Measurements from ENCODE around the gene CLK2. TPM values are rescaled to one million over a fixed set of nuclear protein-coding genes. Genes with fewer than 3 reads are reported as not detected.

Gene CLK2
- total RNA-seq, 2 donors from 2014 or later, result 69.8 to 82.3 TPM

DNA sequence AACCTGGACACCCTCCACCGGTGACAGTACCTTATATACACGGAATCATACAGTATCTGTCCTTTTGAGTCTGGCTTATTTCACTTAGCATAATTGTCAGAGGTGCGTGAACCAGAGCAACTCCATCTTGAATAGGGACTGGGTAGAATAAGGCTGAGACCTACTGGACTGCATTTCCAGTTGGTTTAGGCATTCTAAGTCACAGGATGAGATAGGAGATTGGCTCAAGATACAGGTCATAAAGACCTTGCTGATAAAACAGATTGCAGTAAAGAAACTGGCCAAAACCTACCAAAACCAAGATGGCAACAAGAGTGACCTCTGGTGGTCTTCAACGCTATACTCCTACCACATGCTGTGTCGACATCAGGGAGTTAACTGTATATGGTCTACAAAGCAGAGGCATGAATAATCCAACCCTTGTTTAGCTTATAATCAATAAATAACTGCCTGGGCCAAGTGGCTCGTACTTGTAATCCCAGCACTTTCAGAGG is 34.0 kb upstream of the CLK2 start:
- H3K9ac ChIP-seq (ENCODE audit: extremely low read depth, low read length, poor library complexity, severe bottlenecking), result no peak overlapping the region
- 76 to 93% methylated on average over 4 to 6 of the region's 6 CpGs for WGBS, 2 experiments (ENCODE audit: insufficient coverage in 1 of 2, insufficient read length in 1 of 2)
- Mint-ChIP-seq H3K9me3 (no peaks in the 10 kb centered on the region), H3K4me3 (no peak overlapping the region), H3K27ac (peak overlapping the region; percentile 38), H3K27me3 (ENCODE audit: insufficient read depth) (peaks cover 2% of the 10 kb centered on the region), H3K36me3 (ENCODE audit: low read depth) (peaks cover 21% of the 10 kb centered on the region), H3K4me1 (peaks cover 6% of the 10 kb centered on the region)
- no peak overlapping the region for H3K27ac ChIP-seq (ENCODE audit: low read depth, low read length)
- H3K4me3 ChIP-seq (ENCODE audit: low read length), result no peak overlapping the region
- peak; percentile 81 for DNase-seq
- no peaks in the 10 kb centered on the region for H3K27me3 ChIP-seq (ENCODE audit: control insufficient read depth, insufficient read depth, low read length, poor library complexity, severe bottlenecking)
- peaks cover 4% of the 10 kb centered on the region for H3K4me1 ChIP-seq (ENCODE audit: control insufficient read depth, insufficient read depth, low read length)
- H3K36me3 ChIP-seq (ENCODE audit: control insufficient read depth, insufficient read depth, low read length), result peaks cover 12% of the 10 kb centered on the region
- TF ChIP-seq, protein P1, sequence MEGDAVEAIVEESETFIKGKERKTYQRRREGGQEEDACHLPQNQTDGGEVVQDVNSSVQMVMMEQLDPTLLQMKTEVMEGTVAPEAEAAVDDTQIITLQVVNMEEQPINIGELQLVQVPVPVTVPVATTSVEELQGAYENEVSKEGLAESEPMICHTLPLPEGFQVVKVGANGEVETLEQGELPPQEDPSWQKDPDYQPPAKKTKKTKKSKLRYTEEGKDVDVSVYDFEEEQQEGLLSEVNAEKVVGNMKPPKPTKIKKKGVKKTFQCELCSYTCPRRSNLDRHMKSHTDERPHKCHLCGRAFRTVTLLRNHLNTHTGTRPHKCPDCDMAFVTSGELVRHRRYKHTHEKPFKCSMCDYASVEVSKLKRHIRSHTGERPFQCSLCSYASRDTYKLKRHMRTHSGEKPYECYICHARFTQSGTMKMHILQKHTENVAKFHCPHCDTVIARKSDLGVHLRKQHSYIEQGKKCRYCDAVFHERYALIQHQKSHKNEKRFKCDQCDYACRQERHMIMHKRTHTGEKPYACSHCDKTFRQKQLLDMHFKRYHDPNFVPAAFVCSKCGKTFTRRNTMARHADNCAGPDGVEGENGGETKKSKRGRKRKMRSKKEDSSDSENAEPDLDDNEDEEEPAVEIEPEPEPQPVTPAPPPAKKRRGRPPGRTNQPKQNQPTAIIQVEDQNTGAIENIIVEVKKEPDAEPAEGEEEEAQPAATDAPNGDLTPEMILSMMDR (conservative IDR thresholded peaks at IDR 0.05), result peak; percentile 77
- H3K9me3 ChIP-seq (ENCODE audit: control insufficient read depth, low read length), result no peaks in the 10 kb centered on the region

DNA sequence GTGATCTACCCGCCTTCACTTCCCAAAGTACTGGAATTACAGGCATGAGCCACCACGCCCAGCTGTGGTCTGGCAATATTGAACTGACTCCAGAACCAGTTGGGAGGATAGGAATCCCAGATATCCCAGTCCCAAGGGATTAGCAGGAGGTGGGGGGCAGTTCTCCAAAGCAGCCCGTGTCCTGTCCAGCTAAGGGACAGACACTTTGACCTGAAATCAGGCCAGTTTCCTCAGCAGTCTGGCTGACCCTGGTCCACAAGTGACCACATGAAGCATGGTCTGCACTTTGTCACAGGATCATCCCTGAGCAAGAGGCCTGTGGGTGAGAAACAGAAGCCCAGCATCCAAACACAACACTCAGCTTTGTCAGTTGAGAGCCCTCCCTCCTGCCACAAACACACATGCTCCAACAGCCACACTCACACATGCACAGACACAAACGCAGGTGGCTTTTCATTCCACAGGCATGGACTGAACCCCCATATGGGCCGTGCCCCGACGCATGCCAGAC is 32.6 kb upstream of the CLK2 start:
- H3K27me3 Mint-ChIP-seq (ENCODE audit: insufficient read depth), result peaks cover 2% of the 10 kb centered on the region
- H3K27ac Mint-ChIP-seq, result no peak overlapping the region
- no peaks in the 10 kb centered on the region for H3K27me3 ChIP-seq (ENCODE audit: control insufficient read depth, insufficient read depth, low read length, poor library complexity, severe bottlenecking)
- H3K36me3 Mint-ChIP-seq (ENCODE audit: low read depth), result peaks cover 10% of the 10 kb centered on the region
- peaks cover 4% of the 10 kb centered on the region for H3K4me1 ChIP-seq (ENCODE audit: control insufficient read depth, insufficient read depth, low read length)
- WGBS, 2 experiments (ENCODE audit: insufficient coverage in 1 of 2, insufficient read length in 1 of 2), result 91 to 93% methylated on average over 7 of the region's 7 CpGs
- DNase-seq, result peak; percentile 46
- H3K4me3 ChIP-seq (ENCODE audit: low read length), result no peak overlapping the region
- H3K4me1 Mint-ChIP-seq, result peaks cover 10% of the 10 kb centered on the region
- peaks cover 5% of the 10 kb centered on the region for H3K36me3 ChIP-seq (ENCODE audit: control insufficient read depth, insufficient read depth, low read length)
- H3K9me3 Mint-ChIP-seq, result no peaks in the 10 kb centered on the region
- H3K27ac ChIP-seq (ENCODE audit: low read depth, low read length), result no peak overlapping the region
- TF ChIP-seq, protein P1 (conservative IDR thresholded peaks at IDR 0.05), result no peak
- H3K9me3 ChIP-seq (ENCODE audit: control insufficient read depth, low read length), result no peaks in the 10 kb centered on the region
- H3K9ac ChIP-seq (ENCODE audit: extremely low read depth, low read length, poor library complexity, severe bottlenecking), result no peak overlapping the region
- H3K4me3 Mint-ChIP-seq, result no peak overlapping the region

DNA sequence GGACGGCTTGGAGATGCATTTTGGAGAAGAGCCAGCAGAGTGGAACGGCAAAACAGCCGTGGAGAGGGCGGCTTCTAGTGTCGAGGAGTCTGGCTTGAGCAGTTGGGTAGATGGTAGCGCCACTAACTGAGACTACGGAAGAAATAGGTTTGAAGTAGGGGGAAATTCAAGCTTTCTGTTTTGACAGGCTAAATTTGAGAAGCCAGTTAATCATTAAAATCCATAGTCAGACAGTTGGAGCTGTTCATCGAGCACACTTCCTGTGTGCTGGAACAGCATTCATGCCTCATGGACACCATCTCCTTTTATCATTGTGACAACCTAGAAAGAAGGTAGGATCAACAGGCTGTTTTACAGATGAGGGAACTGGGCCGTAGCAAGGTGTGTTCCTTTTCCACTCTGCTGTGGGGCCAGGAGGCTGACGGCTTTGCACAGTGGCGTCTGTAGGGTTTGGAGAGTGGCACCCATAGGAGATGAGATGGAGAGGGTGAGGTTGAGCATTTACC is 31.3 kb upstream of the CLK2 start:
- Histone ChIP-seq H3K27ac (ENCODE audit: low read depth, low read length) (no peak overlapping the region), H3K27me3 (ENCODE audit: control insufficient read depth, insufficient read depth, low read length, poor library complexity, severe bottlenecking) (no peaks in the 10 kb centered on the region), H3K4me1 (ENCODE audit: control insufficient read depth, insufficient read depth, low read length) (peaks cover 2% of the 10 kb centered on the region), H3K9me3 (ENCODE audit: control insufficient read depth, low read length) (no peaks in the 10 kb centered on the region), H3K9ac (ENCODE audit: extremely low read depth, low read length, poor library complexity, severe bottlenecking) (no peak overlapping the region), H3K36me3 (ENCODE audit: control insufficient read depth, insufficient read depth, low read length) (no peaks in the 10 kb centered on the region), H3K4me3 (ENCODE audit: low read length) (no peak overlapping the region)
- H3K27me3 Mint-ChIP-seq (ENCODE audit: insufficient read depth), result peaks cover 2% of the 10 kb centered on the region
- peaks cover 6% of the 10 kb centered on the region for H3K4me1 Mint-ChIP-seq
- no peak overlapping the region for H3K4me3 Mint-ChIP-seq
- no peaks in the 10 kb centered on the region for H3K9me3 Mint-ChIP-seq
- TF ChIP-seq, protein P1 (conservative IDR thresholded peaks at IDR 0.05), result no peak
- 93 to 98% methylated on average over 8 to 11 of the region's 11 CpGs for WGBS, 2 experiments (ENCODE audit: insufficient coverage in 1 of 2, insufficient read length in 1 of 2)
- no peak for DNase-seq
- H3K27ac Mint-ChIP-seq, result no peak overlapping the region
- no peaks in the 10 kb centered on the region for H3K36me3 Mint-ChIP-seq (ENCODE audit: low read depth)
